SU-DHL-6 (cell line): Measurements from ENCODE around the gene MRPS27.

Experiments used
- CTCF ChIP-seq: fragments of 200-600 bp; sonication (generic); IDR thresholded peaks from one replicate; pipeline ENCODE4 v1.5.1; 2017; ENCODE audit warnings: antibody characterized with exemption, mild to moderate bottlenecking, low read length, moderate library complexity; ENCODE audit not compliant: insufficient read depth, poor library complexity, severe bottlenecking
- EZH2phosphoT487 ChIP-seq: fragments of 200-600 bp; sonication (generic), shearing (Covaris generic); conservative IDR thresholded peaks from 2 replicates; pipeline ENCODE4 v1.6.1; 2018; ENCODE audit warnings: mild to moderate bottlenecking, antibody characterized with exemption, low read length, moderate library complexity, mixed read lengths

- TF ChIP-seq CTCF (no peak), EZH2phosphoT487 (no peak)
Observed at GRCh38 chr5:72170101-72170500, 149.9 kb downstream of the MRPS27 start.
